ENCODE results near the gene ZCCHC4. TPM values are rescaled to one million over a fixed set of nuclear protein-coding genes. Genes with fewer than 3 reads are reported as not detected.

ZCCHC4 gene
- total RNA-seq, 1 donor from 2014 or later, result 6.0 TPM

GRCh38 chr4:25351777-25352416 lies 39.3 kb downstream of the ZCCHC4 start:
- H3K36me3 Mint-ChIP-seq (ENCODE audit: low read depth), result no peaks in the 10 kb centered on the region
- no peaks in the 10 kb centered on the region for H3K9me3 Mint-ChIP-seq (ENCODE audit: low read depth)
- peak overlapping the region; percentile 69 for H3K27ac Mint-ChIP-seq (ENCODE audit: unreplicated experiment)
- no peaks in the 10 kb centered on the region for H3K27me3 Mint-ChIP-seq (ENCODE audit: low read depth)
- DNase-seq (ENCODE audit: low spot score), result no peak
- TF ChIP-seq CTCF (IDR thresholded peaks at IDR 0.05), result no peak
- H3K4me1 Mint-ChIP-seq (ENCODE audit: low read depth), result peaks cover 9% of the 10 kb centered on the region
- no peak overlapping the region for H3K4me3 Mint-ChIP-seq (ENCODE audit: unreplicated experiment)

- H3K36me3 Mint-ChIP-seq (ENCODE audit: low read depth), result peaks cover 2% of the 10 kb centered on the region
- no peak for TF ChIP-seq CTCF (IDR thresholded peaks at IDR 0.05)
- H3K27ac Mint-ChIP-seq (ENCODE audit: unreplicated experiment), result no peak overlapping the region
- no peak overlapping the region for H3K4me3 Mint-ChIP-seq (ENCODE audit: unreplicated experiment)
- DNase-seq (ENCODE audit: low spot score), result no peak
- H3K9me3 Mint-ChIP-seq (ENCODE audit: low read depth), result no peaks in the 10 kb centered on the region
- H3K4me1 Mint-ChIP-seq (ENCODE audit: low read depth), result peaks cover 14% of the 10 kb centered on the region
- no peaks in the 10 kb centered on the region for H3K27me3 Mint-ChIP-seq (ENCODE audit: low read depth)
Measured at GRCh38 chr4:25356068-25356467, 43.5 kb downstream of the ZCCHC4 start.

- H3K27me3 Mint-ChIP-seq (ENCODE audit: low read depth), result no peaks in the 10 kb centered on the region
- peaks cover 3% of the 10 kb centered on the region for H3K36me3 Mint-ChIP-seq (ENCODE audit: low read depth)
- no peak overlapping the region for H3K4me3 Mint-ChIP-seq (ENCODE audit: unreplicated experiment)
- H3K4me1 Mint-ChIP-seq (ENCODE audit: low read depth), result peaks cover 5% of the 10 kb centered on the region
- TF ChIP-seq CTCF (IDR thresholded peaks at IDR 0.05), result no peak
- DNase-seq (ENCODE audit: low spot score), result no peak
- H3K9me3 Mint-ChIP-seq (ENCODE audit: low read depth), result no peaks in the 10 kb centered on the region
- no peak overlapping the region for H3K27ac Mint-ChIP-seq (ENCODE audit: unreplicated experiment)
Measured at GRCh38 chr4:25358515-25359275, 46.1 kb downstream of the ZCCHC4 start.

GRCh38 chr4:25361253-25361652 lies 48.7 kb downstream of the ZCCHC4 start:
- no peak for TF ChIP-seq CTCF (IDR thresholded peaks at IDR 0.05)
- H3K36me3 Mint-ChIP-seq (ENCODE audit: low read depth), result peaks cover 3% of the 10 kb centered on the region
- no peaks in the 10 kb centered on the region for H3K9me3 Mint-ChIP-seq (ENCODE audit: low read depth)
- peaks cover 5% of the 10 kb centered on the region for H3K4me1 Mint-ChIP-seq (ENCODE audit: low read depth)
- no peaks in the 10 kb centered on the region for H3K27me3 Mint-ChIP-seq (ENCODE audit: low read depth)
- H3K4me3 Mint-ChIP-seq (ENCODE audit: unreplicated experiment), result no peak overlapping the region
- H3K27ac Mint-ChIP-seq (ENCODE audit: unreplicated experiment), result no peak overlapping the region
- DNase-seq (ENCODE audit: low spot score), result no peak

GRCh38 chr4:25367004-25367621 lies 54.5 kb downstream of the ZCCHC4 start:
- TF ChIP-seq CTCF (IDR thresholded peaks at IDR 0.05), result peak; percentile 95
- H3K4me3 Mint-ChIP-seq (ENCODE audit: unreplicated experiment), result no peak overlapping the region
- DNase-seq (ENCODE audit: low spot score), result no peak
- H3K27ac Mint-ChIP-seq (ENCODE audit: unreplicated experiment), result no peak overlapping the region
- no peaks in the 10 kb centered on the region for H3K27me3 Mint-ChIP-seq (ENCODE audit: low read depth)
- no peaks in the 10 kb centered on the region for H3K4me1 Mint-ChIP-seq (ENCODE audit: low read depth)
- no peaks in the 10 kb centered on the region for H3K9me3 Mint-ChIP-seq (ENCODE audit: low read depth)
- peaks cover 4% of the 10 kb centered on the region for H3K36me3 Mint-ChIP-seq (ENCODE audit: low read depth)

Measured in chondrocyte (in vitro differentiated cells).